GM13977 (cell line): ENCODE data around the gene HNRNPA1.
"Not testable (repeated sequence)": the region's sequence is repeated elsewhere in the genome, so short reads cannot be mapped to it uniquely, and the experiment has no call there.

Experiments used
- DNase-seq: peaks from one replicate; pipeline ENCODE4 v3.0.0; 2012; ENCODE audit warnings: low spot score
- CTCF ChIP-seq: IDR thresholded peaks from 2 replicates; pipeline ENCODE4 v1.5.1; 2012; ENCODE audit warnings: mild to moderate bottlenecking, control low read depth; ENCODE audit not compliant: insufficient read depth; ENCODE audit errors: extremely low read depth, missing control alignments
- in situ Hi-C: fragments of 300-500 bp; cut with MboI; formaldehyde crosslinking; loops from one replicate; pipeline ENCODE4 v1.12.0; 2022; ENCODE audit warnings: low sequenced_read_pairs, low pct_unique_long_range_greater_than_20kb, mixed read lengths, inconsistent platforms; ENCODE audit not compliant: unreplicated experiment

HNRNPA1 gene

GRCh38 chr12:54280468-54281260, at the start of gene HNRNPA1:
TSS of gene HNRNPA1 (plus strand) at chr12:54280726. CDS start at chr12:54280808, 82 bp downstream.
- TF ChIP-seq CTCF, result no peak
- in situ Hi-C loops, result no loop called here
- DNase-seq, result peak; percentile 91

- DNase-seq, in situ Hi-C loops: not testable (repeated sequence)
These were observed 49.3 kb upstream of the HNRNPA1 start for GRCh38 chr12:54231269-54231668.

- in situ Hi-C loops, result no loop called here
- TF ChIP-seq CTCF, result no peak
- no peak for DNase-seq
These were observed 47.7 kb upstream of the HNRNPA1 start for GRCh38 chr12:54232790-54233189.

GRCh38 chr12:54238531-54238930, 42.0 kb upstream of the HNRNPA1 start:
- in situ Hi-C loops, result no loop called here
- TF ChIP-seq CTCF, result no peak
- DNase-seq, result no peak

GRCh38 chr12:54239620-54240019, 40.9 kb upstream of the HNRNPA1 start:
- TF ChIP-seq CTCF, result no peak
- no peak for DNase-seq
- in situ Hi-C loops, result no loop called here

GRCh38 chr12:54240129-54240528, 40.4 kb upstream of the HNRNPA1 start:
- no peak for DNase-seq
- in situ Hi-C loops, result no loop called here
- no peak for TF ChIP-seq CTCF

- TF ChIP-seq CTCF, result no peak
- in situ Hi-C loops, result no loop called here
- peak; percentile 62 for DNase-seq
These were observed 39.4 kb upstream of the HNRNPA1 start for GRCh38 chr12:54240971-54241588.
